Measurements from ENCODE around the gene TXNRD2. TPM values are rescaled to one million over a fixed set of nuclear protein-coding genes. Genes with fewer than 3 reads are reported as not detected.

TXNRD2 gene
- total and polyA plus RNA-seq, 10 of the 15 experiments (the other 5 are each of a cell fraction or from before 2014, with no cell fraction given), result 1.6 to 26.0 (median 13.9) TPM

DNA sequence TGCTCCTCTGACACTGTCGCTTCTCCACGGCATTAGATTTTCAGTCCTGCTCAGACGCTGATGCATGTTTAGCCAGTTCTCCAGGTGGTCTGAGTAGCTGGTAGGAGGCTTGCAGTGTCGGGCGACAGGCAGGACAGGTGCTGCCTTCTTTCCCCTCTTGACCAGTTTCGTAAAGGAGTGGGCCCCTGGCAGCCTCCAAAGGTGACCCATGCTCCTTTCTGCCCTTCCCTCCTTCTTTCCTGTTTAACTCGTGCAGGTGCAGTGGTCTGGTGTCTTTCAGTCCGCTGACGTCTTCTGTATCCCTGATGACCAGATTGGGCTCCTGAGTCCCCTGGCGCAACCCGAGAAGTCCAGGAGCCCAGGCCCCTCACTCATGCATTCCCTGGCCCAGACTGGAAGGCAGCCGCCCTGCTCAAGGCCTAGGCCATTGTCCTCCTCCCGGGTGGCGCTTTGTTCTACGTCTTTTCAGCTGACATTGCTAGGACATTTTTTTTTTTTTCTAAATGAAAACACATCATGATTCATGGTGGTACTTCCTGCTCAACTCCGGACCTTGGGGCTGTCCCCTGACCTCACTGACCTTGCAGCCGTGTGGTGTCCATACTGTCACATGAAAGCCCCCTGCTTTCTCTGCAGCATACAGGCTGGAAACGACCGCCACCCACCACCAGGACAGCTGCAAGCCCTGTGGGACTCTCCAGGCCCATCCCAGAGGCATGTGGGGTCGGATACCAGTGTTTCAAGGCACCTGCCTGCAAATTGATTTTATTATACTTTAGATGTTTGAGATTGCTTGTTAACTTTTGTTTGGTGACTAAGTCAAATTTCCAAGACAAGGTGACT lies 25.5 kb upstream of the TXNRD2 start:
- in situ Hi-C loops (cut with MboI), result no loop called here
- ChIA-PET RAD21 (ENCODE audit: unreplicated experiment) (no interaction called here), POLR2A (no interaction called here), CTCF (no interaction called here), SMC1A (ENCODE audit: uncharacterized antibody, unreplicated experiment) (no interaction called here)
- ATAC-seq (no peak), FAIRE-seq (no peak), DNase-seq (ENCODE audit: low read depth, low spot score) (no peak)
- BruUV-seq (replicated peaks), result no TSS peak
- intact Hi-C loops (cut with micrococcal nuclease; ENCODE audit: unreplicated experiment), result no loop called here
- H3K9ac ChIP-seq (ENCODE audit: control insufficient read depth, insufficient read depth, low read length), result no peak overlapping the region
- no peaks in the 10 kb centered on the region for H3K4me1 ChIP-seq (ENCODE audit: control insufficient read depth, insufficient read depth, low read length)
- H3K4me2 ChIP-seq (ENCODE audit: control insufficient read depth, insufficient read depth), result no peak overlapping the region
- WGBS (ENCODE audit: insufficient coverage, insufficient replicate concordance, low lambda C conversion rate, missing lambda C conversion rate), result 82% methylated on average over 17 of the region's 20 CpGs
- no peaks in the 10 kb centered on the region for H3K27me3 ChIP-seq (replicated peaks in 1 of 2; ENCODE audit: control insufficient read depth in 2 of 2, insufficient read depth in 2 of 2, low read length in 1 of 2)
- TF ChIP-seq TCF7 (IDR thresholded peaks at IDR 0.05; ENCODE audit: borderline replicate concordance) (no peak), HDAC6 (IDR thresholded peaks at IDR 0.05; ENCODE audit: unreplicated experiment) (no peak), MYB (IDR thresholded peaks at IDR 0.05; ENCODE audit: borderline replicate concordance, low read depth, low read length) (no peak), POLR2AphosphoS5 (IDR thresholded peaks at IDR 0.05; ENCODE audit: low read length) (no peak), RAD51 (IDR thresholded peaks at IDR 0.05) (no peak)
- H3K36me3 ChIP-seq (ENCODE audit: control insufficient read depth in 2 of 2, insufficient read depth in 2 of 2, low read length in 1 of 2), result peaks cover 0 to 2% of the 10 kb centered on the region in 2 experiments; a peak in 3 of 4 replicates
- H3K27ac ChIP-seq (ENCODE audit: control insufficient read depth, insufficient read depth), result no peak overlapping the region
- H4K20me1 ChIP-seq (ENCODE audit: control insufficient read depth, insufficient read depth), result no peaks in the 10 kb centered on the region
- H2AFZ ChIP-seq (ENCODE audit: control insufficient read depth, low read depth, low read length), result no peak overlapping the region
- H3K9me3 ChIP-seq (replicated peaks; ENCODE audit: control insufficient read depth, insufficient read depth, low read length), result no peaks in the 10 kb centered on the region
- H3K4me3 ChIP-seq, result no peak overlapping the region
- no peaks in the 10 kb centered on the region for H3K79me2 ChIP-seq (ENCODE audit: control insufficient read depth, insufficient read depth, low read length)
